Measurements from ENCODE around the gene SMAD3.

DNA sequence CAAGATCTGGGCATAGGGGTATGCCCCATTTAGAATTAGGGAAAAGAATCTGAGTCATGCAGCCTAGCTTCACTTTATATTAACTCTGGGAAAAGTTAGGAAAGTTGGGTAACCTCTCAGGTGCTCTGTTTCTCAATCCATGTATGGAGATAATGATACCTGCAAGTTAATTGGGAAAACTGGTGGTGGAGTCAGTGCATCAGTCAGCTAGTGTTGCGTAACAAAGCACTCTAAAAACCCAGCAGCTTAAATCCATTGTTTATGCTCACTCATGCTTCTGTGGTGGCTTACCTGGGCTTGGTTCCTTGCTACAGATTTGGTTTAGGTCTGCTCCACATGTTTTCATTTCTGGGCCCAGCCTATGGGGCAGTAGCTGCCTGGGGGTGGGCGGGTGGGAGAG is 91.0 kb downstream of the SMAD3 start:
- TF ChIP-seq, protein P1, sequence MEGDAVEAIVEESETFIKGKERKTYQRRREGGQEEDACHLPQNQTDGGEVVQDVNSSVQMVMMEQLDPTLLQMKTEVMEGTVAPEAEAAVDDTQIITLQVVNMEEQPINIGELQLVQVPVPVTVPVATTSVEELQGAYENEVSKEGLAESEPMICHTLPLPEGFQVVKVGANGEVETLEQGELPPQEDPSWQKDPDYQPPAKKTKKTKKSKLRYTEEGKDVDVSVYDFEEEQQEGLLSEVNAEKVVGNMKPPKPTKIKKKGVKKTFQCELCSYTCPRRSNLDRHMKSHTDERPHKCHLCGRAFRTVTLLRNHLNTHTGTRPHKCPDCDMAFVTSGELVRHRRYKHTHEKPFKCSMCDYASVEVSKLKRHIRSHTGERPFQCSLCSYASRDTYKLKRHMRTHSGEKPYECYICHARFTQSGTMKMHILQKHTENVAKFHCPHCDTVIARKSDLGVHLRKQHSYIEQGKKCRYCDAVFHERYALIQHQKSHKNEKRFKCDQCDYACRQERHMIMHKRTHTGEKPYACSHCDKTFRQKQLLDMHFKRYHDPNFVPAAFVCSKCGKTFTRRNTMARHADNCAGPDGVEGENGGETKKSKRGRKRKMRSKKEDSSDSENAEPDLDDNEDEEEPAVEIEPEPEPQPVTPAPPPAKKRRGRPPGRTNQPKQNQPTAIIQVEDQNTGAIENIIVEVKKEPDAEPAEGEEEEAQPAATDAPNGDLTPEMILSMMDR (IDR thresholded peaks at IDR 0.05), result no peak
- no peak for TF ChIP-seq POLR2A (IDR thresholded peaks at IDR 0.05)
- no peak for TF ChIP-seq EP300 (IDR thresholded peaks at IDR 0.05)
- TF ChIP-seq POLR2AphosphoS5 (IDR thresholded peaks at IDR 0.05), result no peak

Measured in suprapubic skin (tissue), 4 donors.